ENCODE data around the gene EFCC1.

The EFCC1 gene

GRCh38 chr3:129040039-129040336, 38.9 kb downstream of the EFCC1 start:
- no peaks in the 10 kb centered on the region for H3K79me2 ChIP-seq (ENCODE audit: control insufficient read depth, insufficient read depth, low read length, unreplicated experiment)
- no peak overlapping the region for H2AFZ ChIP-seq (ENCODE audit: low read length, unreplicated experiment)
- no peaks in the 10 kb centered on the region for H3K4me1 ChIP-seq (ENCODE audit: control insufficient read depth, insufficient read depth, low read length, unreplicated experiment)
- H3K27me3 ChIP-seq (ENCODE audit: insufficient read depth, low read length) = peaks cover 3% of the 10 kb centered on the region; the same call in 1 of the 2 replicates
- H3K4me3 ChIP-seq (ENCODE audit: low read depth, low read length) = no peak overlapping the region
- H3K27ac ChIP-seq (ENCODE audit: low read depth, low read length) = no peak overlapping the region
- H3K36me3 ChIP-seq (ENCODE audit: insufficient read depth, low read length) = no peaks in the 10 kb centered on the region

GRCh38 chr3:129040579-129041300, 39.6 kb downstream of the EFCC1 start:
- Histone ChIP-seq H3K4me1 (ENCODE audit: control insufficient read depth, insufficient read depth, low read length, unreplicated experiment) (no peaks in the 10 kb centered on the region), H3K36me3 (ENCODE audit: insufficient read depth, low read length) (no peaks in the 10 kb centered on the region), H3K4me3 (ENCODE audit: low read depth, low read length) (no peak overlapping the region), H2AFZ (ENCODE audit: low read length, unreplicated experiment) (no peak overlapping the region), H3K79me2 (ENCODE audit: control insufficient read depth, insufficient read depth, low read length, unreplicated experiment) (no peaks in the 10 kb centered on the region), H3K27ac (ENCODE audit: low read depth, low read length) (no peak overlapping the region), H3K27me3 (ENCODE audit: insufficient read depth, low read length) (peaks cover 4% of the 10 kb centered on the region; the same call in 1 of the 2 replicates)

GRCh38 chr3:129045675-129046036, 44.6 kb downstream of the EFCC1 start:
- Histone ChIP-seq H2AFZ (ENCODE audit: low read length, unreplicated experiment) (peak overlapping the region; percentile 4), H3K79me2 (ENCODE audit: control insufficient read depth, insufficient read depth, low read length, unreplicated experiment) (no peaks in the 10 kb centered on the region), H3K27ac (ENCODE audit: low read depth, low read length) (no peak overlapping the region), H3K36me3 (ENCODE audit: insufficient read depth, low read length) (no peaks in the 10 kb centered on the region), H3K27me3 (ENCODE audit: insufficient read depth, low read length) (peaks cover 11% of the 10 kb centered on the region; the same call in 1 of the 2 replicates), H3K4me3 (ENCODE audit: low read depth, low read length) (peak overlapping the region; percentile 46), H3K4me1 (ENCODE audit: control insufficient read depth, insufficient read depth, low read length, unreplicated experiment) (no peaks in the 10 kb centered on the region)

- Histone ChIP-seq H3K36me3 (ENCODE audit: insufficient read depth, low read length) (no peaks in the 10 kb centered on the region), H3K4me1 (ENCODE audit: control insufficient read depth, insufficient read depth, low read length, unreplicated experiment) (no peaks in the 10 kb centered on the region), H3K4me3 (ENCODE audit: low read depth, low read length) (peak overlapping the region; percentile 46), H2AFZ (ENCODE audit: low read length, unreplicated experiment) (peak overlapping the region; percentile 4), H3K27me3 (ENCODE audit: insufficient read depth, low read length) (peaks cover 11% of the 10 kb centered on the region; the same call in 1 of the 2 replicates), H3K79me2 (ENCODE audit: control insufficient read depth, insufficient read depth, low read length, unreplicated experiment) (no peaks in the 10 kb centered on the region), H3K27ac (ENCODE audit: low read depth, low read length) (no peak overlapping the region)
These were observed 45.1 kb downstream of the EFCC1 start for GRCh38 chr3:129046037-129046731.

GRCh38 chr3:129046732-129047552, 45.8 kb downstream of the EFCC1 start:
- Histone ChIP-seq H2AFZ (ENCODE audit: low read length, unreplicated experiment) (no peak overlapping the region), H3K4me1 (ENCODE audit: control insufficient read depth, insufficient read depth, low read length, unreplicated experiment) (no peaks in the 10 kb centered on the region), H3K4me3 (ENCODE audit: low read depth, low read length) (no peak overlapping the region), H3K27me3 (ENCODE audit: insufficient read depth, low read length) (peaks cover 11% of the 10 kb centered on the region; the same call in 1 of the 2 replicates), H3K79me2 (ENCODE audit: control insufficient read depth, insufficient read depth, low read length, unreplicated experiment) (no peaks in the 10 kb centered on the region), H3K27ac (ENCODE audit: low read depth, low read length) (no peak overlapping the region), H3K36me3 (ENCODE audit: insufficient read depth, low read length) (no peaks in the 10 kb centered on the region)

- no peak overlapping the region for H3K27ac ChIP-seq (ENCODE audit: low read depth, low read length)
- no peak overlapping the region for H3K4me3 ChIP-seq (ENCODE audit: low read depth, low read length)
- peaks cover 11% of the 10 kb centered on the region; the same call in 1 of the 2 replicates for H3K27me3 ChIP-seq (ENCODE audit: insufficient read depth, low read length)
- H3K4me1 ChIP-seq (ENCODE audit: control insufficient read depth, insufficient read depth, low read length, unreplicated experiment) = no peaks in the 10 kb centered on the region
- H2AFZ ChIP-seq (ENCODE audit: low read length, unreplicated experiment) = no peak overlapping the region
- H3K36me3 ChIP-seq (ENCODE audit: insufficient read depth, low read length) = no peaks in the 10 kb centered on the region
- no peaks in the 10 kb centered on the region for H3K79me2 ChIP-seq (ENCODE audit: control insufficient read depth, insufficient read depth, low read length, unreplicated experiment)
These were observed 46.4 kb downstream of the EFCC1 start for GRCh38 chr3:129047553-129047839.

- no peak overlapping the region for H3K4me3 ChIP-seq (ENCODE audit: low read depth, low read length)
- no peak overlapping the region for H3K27ac ChIP-seq (ENCODE audit: low read depth, low read length)
- no peaks in the 10 kb centered on the region for H3K36me3 ChIP-seq (ENCODE audit: insufficient read depth, low read length)
- H3K79me2 ChIP-seq (ENCODE audit: control insufficient read depth, insufficient read depth, low read length, unreplicated experiment) = no peaks in the 10 kb centered on the region
- H2AFZ ChIP-seq (ENCODE audit: low read length, unreplicated experiment) = no peak overlapping the region
- no peaks in the 10 kb centered on the region for H3K4me1 ChIP-seq (ENCODE audit: control insufficient read depth, insufficient read depth, low read length, unreplicated experiment)
- H3K27me3 ChIP-seq (ENCODE audit: insufficient read depth, low read length) = peaks cover 7% of the 10 kb centered on the region; the same call in 1 of the 2 replicates
These were observed 49.6 kb downstream of the EFCC1 start for GRCh38 chr3:129050556-129051295.

- H3K79me2 ChIP-seq (ENCODE audit: control insufficient read depth, insufficient read depth, low read length, unreplicated experiment) = no peaks in the 10 kb centered on the region
- no peak overlapping the region for H2AFZ ChIP-seq (ENCODE audit: low read length, unreplicated experiment)
- no peaks in the 10 kb centered on the region for H3K4me1 ChIP-seq (ENCODE audit: control insufficient read depth, insufficient read depth, low read length, unreplicated experiment)
- no peak overlapping the region for H3K4me3 ChIP-seq (ENCODE audit: low read depth, low read length)
- H3K27me3 ChIP-seq (ENCODE audit: insufficient read depth, low read length) = no peaks in the 10 kb centered on the region; the same call in 1 of the 2 replicates
- no peaks in the 10 kb centered on the region for H3K36me3 ChIP-seq (ENCODE audit: insufficient read depth, low read length)
- H3K27ac ChIP-seq (ENCODE audit: low read depth, low read length) = no peak overlapping the region
These were observed 50.8 kb downstream of the EFCC1 start for GRCh38 chr3:129051871-129052340.

GRCh38 chr3:129052675-129053074, 51.6 kb downstream of the EFCC1 start:
- no peak overlapping the region for H3K27ac ChIP-seq (ENCODE audit: low read depth, low read length)

GRCh38 chr3:129054605-129055104, 53.6 kb downstream of the EFCC1 start:
- Histone ChIP-seq H3K79me2 (ENCODE audit: control insufficient read depth, insufficient read depth, low read length, unreplicated experiment) (no peaks in the 10 kb centered on the region), H3K36me3 (ENCODE audit: insufficient read depth, low read length) (no peaks in the 10 kb centered on the region), H3K4me3 (ENCODE audit: low read depth, low read length) (no peak overlapping the region), H3K27me3 (ENCODE audit: insufficient read depth, low read length) (peaks cover 5% of the 10 kb centered on the region), H3K27ac (ENCODE audit: low read depth, low read length) (no peak overlapping the region), H2AFZ (ENCODE audit: low read length, unreplicated experiment) (no peak overlapping the region), H3K4me1 (ENCODE audit: control insufficient read depth, insufficient read depth, low read length, unreplicated experiment) (no peaks in the 10 kb centered on the region)

More at GRCh38 chr3:129052675-129053074, 51.6 kb downstream of the EFCC1 start:
- Histone ChIP-seq H3K36me3 (ENCODE audit: insufficient read depth, low read length) (no peaks in the 10 kb centered on the region), H3K4me1 (ENCODE audit: control insufficient read depth, insufficient read depth, low read length, unreplicated experiment) (no peaks in the 10 kb centered on the region), H3K4me3 (ENCODE audit: low read depth, low read length) (no peak overlapping the region), H3K27me3 (ENCODE audit: insufficient read depth, low read length) (peaks cover 5% of the 10 kb centered on the region), H2AFZ (ENCODE audit: low read length, unreplicated experiment) (no peak overlapping the region), H3K79me2 (ENCODE audit: control insufficient read depth, insufficient read depth, low read length, unreplicated experiment) (no peaks in the 10 kb centered on the region)

Measured in ACC112 (cell line).